ENCODE data around the gene MACO1. TPM values are rescaled to one million over a fixed set of nuclear protein-coding genes. Genes with fewer than 3 reads are reported as not detected.
"Not testable (repeated sequence)": the region's sequence is repeated elsewhere in the genome, so short reads cannot be mapped to it uniquely, and the experiment has no call there.

MACO1 gene
- total RNA-seq, 1 donor from 2014 or later = 7.9 TPM

DNA sequence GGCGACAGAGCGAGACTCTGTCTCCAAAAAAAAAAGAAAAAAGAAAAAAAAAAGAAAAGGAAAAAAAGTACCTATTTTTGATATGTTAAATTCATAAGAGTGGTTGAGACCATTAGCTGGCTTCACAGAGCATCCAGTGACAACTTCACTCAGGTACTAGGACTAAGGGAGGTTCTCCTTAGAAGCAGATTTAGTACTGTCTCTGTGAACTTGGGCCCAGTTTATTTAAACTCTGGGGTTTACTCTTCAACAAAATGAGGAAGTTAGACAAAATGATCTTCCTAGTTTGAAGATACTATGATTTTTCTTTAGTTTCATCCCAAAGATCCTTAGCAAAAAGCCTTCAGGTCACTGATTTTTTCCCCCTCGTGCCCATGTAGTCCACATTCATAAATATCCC is 21.2 kb downstream of the MACO1 start:
- TF ChIP-seq, protein P1, sequence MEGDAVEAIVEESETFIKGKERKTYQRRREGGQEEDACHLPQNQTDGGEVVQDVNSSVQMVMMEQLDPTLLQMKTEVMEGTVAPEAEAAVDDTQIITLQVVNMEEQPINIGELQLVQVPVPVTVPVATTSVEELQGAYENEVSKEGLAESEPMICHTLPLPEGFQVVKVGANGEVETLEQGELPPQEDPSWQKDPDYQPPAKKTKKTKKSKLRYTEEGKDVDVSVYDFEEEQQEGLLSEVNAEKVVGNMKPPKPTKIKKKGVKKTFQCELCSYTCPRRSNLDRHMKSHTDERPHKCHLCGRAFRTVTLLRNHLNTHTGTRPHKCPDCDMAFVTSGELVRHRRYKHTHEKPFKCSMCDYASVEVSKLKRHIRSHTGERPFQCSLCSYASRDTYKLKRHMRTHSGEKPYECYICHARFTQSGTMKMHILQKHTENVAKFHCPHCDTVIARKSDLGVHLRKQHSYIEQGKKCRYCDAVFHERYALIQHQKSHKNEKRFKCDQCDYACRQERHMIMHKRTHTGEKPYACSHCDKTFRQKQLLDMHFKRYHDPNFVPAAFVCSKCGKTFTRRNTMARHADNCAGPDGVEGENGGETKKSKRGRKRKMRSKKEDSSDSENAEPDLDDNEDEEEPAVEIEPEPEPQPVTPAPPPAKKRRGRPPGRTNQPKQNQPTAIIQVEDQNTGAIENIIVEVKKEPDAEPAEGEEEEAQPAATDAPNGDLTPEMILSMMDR (conservative IDR thresholded peaks at IDR 0.05; ENCODE audit: low read depth, low read length) = no peak
- DNase-seq (ENCODE audit: low read depth) = no peak
- H3K4me3 ChIP-seq (ENCODE audit: low read depth, low read length) = no peak overlapping the region

DNA sequence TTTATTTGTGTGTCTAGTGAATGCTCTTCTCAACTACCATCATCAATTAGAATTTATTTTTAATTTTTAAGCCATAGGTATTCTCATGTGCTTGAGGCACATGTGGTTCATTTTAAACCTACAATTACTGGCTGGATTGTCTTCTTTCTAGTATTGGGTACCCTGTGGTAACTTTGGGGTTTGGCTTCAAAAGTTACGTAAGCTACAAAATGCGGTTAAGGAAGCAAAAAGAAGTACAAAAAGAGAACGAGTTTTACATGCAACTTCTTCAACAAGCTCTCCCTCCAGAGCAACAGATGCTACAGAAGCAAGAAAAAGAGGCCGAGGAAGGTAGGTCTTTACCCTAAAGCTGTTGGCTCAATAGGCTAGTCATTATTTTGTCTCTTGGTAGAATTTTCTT is 25.8 kb downstream of the MACO1 start:
- no peak for DNase-seq (ENCODE audit: low read depth)
- TF ChIP-seq, protein P1 (conservative IDR thresholded peaks at IDR 0.05; ENCODE audit: low read depth, low read length) = no peak
- H3K4me3 ChIP-seq (ENCODE audit: low read depth, low read length) = no peak overlapping the region

DNA sequence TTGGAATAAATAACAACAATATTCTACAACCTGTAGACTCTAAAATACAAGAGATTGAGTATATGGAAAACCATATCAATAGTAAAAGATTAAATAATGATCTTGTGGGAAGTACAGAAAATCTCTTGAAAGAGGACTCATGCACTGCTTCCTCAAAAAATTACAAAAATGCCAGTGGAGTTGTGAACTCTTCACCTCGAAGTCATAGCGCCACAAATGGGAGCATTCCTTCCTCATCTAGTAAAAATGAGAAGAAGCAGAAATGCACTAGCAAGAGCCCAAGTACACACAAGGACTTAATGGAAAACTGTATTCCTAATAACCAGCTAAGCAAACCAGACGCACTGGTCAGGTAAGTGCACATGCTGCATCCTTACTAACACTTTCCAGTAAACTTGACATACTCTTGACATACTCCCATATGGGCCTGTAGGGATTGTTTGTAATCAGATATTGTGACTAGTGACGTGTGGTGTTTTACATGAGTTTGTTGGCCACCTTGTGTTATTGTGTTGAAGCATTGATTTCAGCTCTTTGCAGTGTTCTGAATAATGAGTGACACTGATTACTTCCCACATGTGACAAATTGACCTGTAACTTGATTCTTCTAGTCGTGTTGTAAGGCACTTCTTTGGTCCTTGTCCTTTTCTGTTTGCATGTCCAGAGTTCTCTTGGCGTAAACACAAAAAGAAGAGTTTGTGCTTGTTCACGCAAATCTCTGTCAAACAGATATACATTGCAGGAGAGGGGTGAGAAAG is 28.0 kb downstream of the MACO1 start:
- TF ChIP-seq, protein P1 (conservative IDR thresholded peaks at IDR 0.05; ENCODE audit: low read depth, low read length) = no peak
- no peak overlapping the region for H3K4me3 ChIP-seq (ENCODE audit: low read depth, low read length)
- DNase-seq (ENCODE audit: low read depth) = no peak

DNA sequence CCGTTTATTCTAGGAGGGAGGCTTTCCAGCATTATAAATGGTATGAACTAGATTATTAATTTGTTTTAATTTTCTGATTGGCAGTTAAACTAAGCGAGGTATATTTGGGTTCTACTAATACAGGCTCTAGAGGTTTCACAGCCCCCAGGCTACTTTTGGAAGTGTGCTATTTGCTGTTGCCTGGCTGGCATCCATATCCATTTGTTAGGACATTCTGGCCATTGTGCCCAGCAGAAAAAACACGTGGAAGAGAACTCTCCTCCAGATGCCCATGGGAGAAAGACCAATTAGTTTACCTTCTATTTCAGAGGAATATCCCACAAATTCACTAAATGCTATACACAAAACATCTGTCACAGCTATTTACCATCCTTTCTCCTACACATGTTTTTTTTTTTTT is 29.3 kb downstream of the MACO1 start:
- TF ChIP-seq, protein P1 (conservative IDR thresholded peaks at IDR 0.05; ENCODE audit: low read depth, low read length) = no peak
- no peak for DNase-seq (ENCODE audit: low read depth)
- no peak overlapping the region for H3K4me3 ChIP-seq (ENCODE audit: low read depth, low read length)

DNA sequence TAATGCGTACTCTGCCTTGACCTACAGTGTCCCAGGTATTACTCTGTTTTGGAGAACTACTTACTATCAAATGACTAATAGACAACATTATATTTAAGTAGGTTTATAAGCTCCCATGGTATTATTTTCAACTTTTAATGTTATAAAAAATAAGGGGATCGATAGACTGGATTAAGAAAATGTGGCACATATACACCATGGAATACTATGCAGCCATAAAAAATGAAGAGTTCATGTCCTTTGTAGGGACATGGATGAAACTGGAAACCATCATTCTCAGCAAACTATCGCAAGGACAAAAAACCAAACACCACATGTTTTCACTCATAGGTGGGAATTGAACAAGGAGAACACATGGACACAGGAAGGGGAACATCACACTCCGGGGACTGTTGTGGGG is 30.1 kb downstream of the MACO1 start:
- DNase-seq (ENCODE audit: low read depth); H3K4me3 ChIP-seq (ENCODE audit: low read depth, low read length): not testable (repeated sequence)

DNA sequence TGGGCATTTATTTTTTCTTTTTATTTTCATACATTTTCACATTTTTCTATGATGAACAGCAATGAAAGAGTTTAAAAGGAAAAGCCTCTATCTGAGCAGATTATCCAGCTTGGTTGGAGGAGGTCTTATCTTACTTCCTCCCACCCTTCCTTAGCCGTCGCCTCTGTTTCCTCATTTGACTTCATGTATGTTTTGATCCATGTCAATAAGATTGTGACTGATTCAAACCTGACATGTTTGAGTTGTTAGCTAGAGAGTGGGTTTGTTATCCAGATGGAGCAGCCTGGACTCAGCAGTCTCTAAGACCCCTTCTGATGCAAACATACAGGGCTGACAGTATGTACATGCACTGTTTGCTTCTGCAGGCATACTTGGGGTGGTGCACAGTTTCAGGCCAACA is 31.2 kb downstream of the MACO1 start:
- TF ChIP-seq, protein P1 (conservative IDR thresholded peaks at IDR 0.05; ENCODE audit: low read depth, low read length) = no peak
- DNase-seq (ENCODE audit: low read depth) = no peak

DNA sequence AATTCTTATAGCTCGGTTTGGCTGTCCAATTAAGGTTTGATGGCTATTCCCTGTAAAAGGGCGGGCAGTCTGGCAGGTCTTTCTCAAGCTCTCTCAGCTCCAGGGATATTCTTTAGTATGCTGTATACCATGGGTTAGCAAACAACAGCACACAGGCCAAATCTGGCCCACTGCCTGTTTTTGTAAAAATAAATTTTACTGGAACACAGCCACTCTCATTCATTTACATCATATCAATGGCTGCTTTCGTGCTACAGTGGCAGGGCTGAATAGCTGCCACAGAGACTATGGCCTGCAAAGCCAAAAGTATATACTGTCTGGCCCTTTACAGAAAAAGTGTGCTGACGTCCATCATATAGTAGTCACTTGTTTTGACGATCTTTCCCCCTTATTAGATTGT is 32.0 kb downstream of the MACO1 start:
- H3K4me3 ChIP-seq (ENCODE audit: low read depth, low read length) = no peak overlapping the region
- no peak for DNase-seq (ENCODE audit: low read depth)
- TF ChIP-seq, protein P1 (conservative IDR thresholded peaks at IDR 0.05; ENCODE audit: low read depth, low read length) = no peak

More for the DNA sequence above, 31.2 kb downstream of the MACO1 start:
- no peak overlapping the region for H3K4me3 ChIP-seq (ENCODE audit: low read depth, low read length)

All from epithelial cell of proximal tubule (primary cell).